Endothelial cell of umbilical vein (primary cell): ENCODE results near the gene IGFL4. TPM values are rescaled to one million over a fixed set of nuclear protein-coding genes. Genes with fewer than 3 reads are reported as not detected.
A peak's percentile ranks its signal among the peaks of the same experiment; 100 is the strongest.

Source experiments
- BruUV-seq: library from RNA; stranded (reverse); fragments of 400-500 nt; replicated peaks from 2 replicates; lab custom pipeline; 2021; lab: Mats Ljungman, UMichigan
- CTCF ChIA-PET: fragments of 300-600, 350-600 bp; sonication (Branson Sonifier 250); formaldehyde crosslinking; loops from one replicate; lab custom pipeline; 2021; ENCODE audit warnings: antibody characterized with exemption, inconsistent platforms; lab: Charles Lee
- POLR2A ChIA-PET: fragments of 300-600, 350-600 bp; sonication (Branson Sonifier 250); formaldehyde crosslinking; loops from one replicate; lab custom pipeline; 2021; ENCODE audit warnings: antibody characterized with exemption, inconsistent platforms; lab: Charles Lee
- DNase-seq: peaks from one replicate; pipeline ENCODE4 v3.0.0-alpha.2; 2011; ENCODE audit warnings: low read depth, low spot score
- FAIRE-seq: peaks from 2 replicates; lab custom pipeline; 2011; peaks lifted over from hg19 to GRCh38; lab: Jason Lieb, UNC
- H2AFZ ChIP-seq: 2 replicates; pipeline ENCODE4 v1.6.0; 2012; ENCODE audit warnings: low read depth, low read length, control low read depth, inconsistent platforms
- H3K27ac ChIP-seq: 2 replicates; pipeline ENCODE4 v1.5.1; 2011; ENCODE audit warnings: low read depth, mild to moderate bottlenecking, control low read depth, low read length, moderate library complexity; ENCODE audit not compliant: insufficient read depth
- H3K27me3 ChIP-seq, 2 experiments: 2 replicates each; pipeline versions ENCODE4 v1.6.0 to v1.6.1; 2011; ENCODE audit warnings: low read length in 2 of 2, mixed read lengths in 1 of 2; ENCODE audit not compliant: control insufficient read depth in 2 of 2, insufficient read depth in 2 of 2
- H3K36me3 ChIP-seq, 2 experiments: 2 replicates in 1 of 2; 3 replicates in 1 of 2; pipeline ENCODE4 v1.5.1; 2011; ENCODE audit warnings: low read length in 2 of 2, mild to moderate bottlenecking in 1 of 2, moderate library complexity in 1 of 2; ENCODE audit not compliant: control insufficient read depth in 2 of 2, insufficient read depth in 2 of 2; ENCODE audit errors: extremely low read depth in 1 of 2
- H3K4me1 ChIP-seq: 3 replicates; pipeline ENCODE4 v1.5.1; 2011; ENCODE audit warnings: mild to moderate bottlenecking, low read length; ENCODE audit not compliant: control insufficient read depth, insufficient read depth; ENCODE audit errors: extremely low read depth
- H3K4me2 ChIP-seq: 2 replicates; pipeline ENCODE4 v1.6.1; 2011; ENCODE audit warnings: low read length, control low read depth, mixed read lengths; ENCODE audit not compliant: insufficient read depth
- H3K4me3 ChIP-seq, 3 experiments: fragments of 200-600 bp in 1 of 3; sonication (generic), shearing (Covaris generic) in 1 of 3; replicated peaks in 1 of 3; 2 replicates each; pipeline ENCODE4 v1.5.1; 2011 to 2016; ENCODE audit warnings: control low read depth in 3 of 3, low read length in 3 of 3, mild to moderate bottlenecking in 2 of 3, inconsistent platforms in 1 of 3, low read depth in 1 of 3, moderate library complexity in 1 of 3; ENCODE audit not compliant: insufficient read depth in 1 of 3
- H3K79me2 ChIP-seq: 2 replicates; pipeline ENCODE4 v1.6.0; 2012; ENCODE audit warnings: low read length, inconsistent platforms; ENCODE audit not compliant: control insufficient read depth, insufficient read depth
- H3K9ac ChIP-seq: replicated peaks from 2 replicates; pipeline ENCODE3; 2011; ENCODE audit warnings: low read length, control low read depth; ENCODE audit not compliant: insufficient read depth; ENCODE audit errors: extremely low read depth
- H3K9me1 ChIP-seq: replicated peaks from 3 replicates; pipeline ENCODE4 v1.6.0; 2011; ENCODE audit warnings: mild to moderate bottlenecking, low read length; ENCODE audit not compliant: control insufficient read depth, insufficient read depth; ENCODE audit errors: extremely low read depth
- H3K9me3 ChIP-seq: replicated peaks from 2 replicates; pipeline ENCODE4 v1.5.1; 2012; ENCODE audit warnings: low read length, inconsistent platforms; ENCODE audit not compliant: control insufficient read depth, insufficient read depth
- H4K20me1 ChIP-seq: replicated peaks from 2 replicates; pipeline ENCODE3; 2011; ENCODE audit warnings: mild to moderate bottlenecking, low read length; ENCODE audit not compliant: control insufficient read depth, insufficient read depth; ENCODE audit errors: extremely low read depth
- FOS ChIP-seq: IDR thresholded peaks from 2 replicates; pipeline ENCODE4 v1.6.1; 2011; ENCODE audit warnings: mild to moderate bottlenecking, low read length, moderate library complexity, borderline replicate concordance; ENCODE audit not compliant: insufficient read depth
- JUN ChIP-seq: IDR thresholded peaks from 2 replicates; pipeline ENCODE4 v1.6.1; 2011; ENCODE audit warnings: borderline replicate concordance, low read depth; ENCODE audit not compliant: insufficient read length, insufficient read depth
- POLR2AphosphoS5 ChIP-seq: IDR thresholded peaks from 2 replicates; pipeline ENCODE4 v1.6.1; 2012; ENCODE audit warnings: low read depth, mild to moderate bottlenecking, control low read depth, low read length, moderate library complexity; ENCODE audit not compliant: insufficient read depth
- dilution Hi-C: fragments of 300-500 bp; cut with MboI; formaldehyde crosslinking; loops from one replicate; pipeline ENCODE4 v1.15.0; 2019; ENCODE audit warnings: low sequenced_read_pairs; ENCODE audit not compliant: extremely low pct_ligation_motif_present
- intact Hi-C: fragments of 100-400 bp; cut with micrococcal nuclease; formaldehyde crosslinking; loops from one replicate; pipeline ENCODE4 v1.10.0; 2022
- polyA plus RNA-seq, 4 experiments: library from polyadenylated mRNA; depleted of rRNA in 3 of 4; stranded (reverse) in 3 of 4; unstranded in 1 of 4; fragments of >200 nt; gene quantifications; 2 replicates each; pipeline versions ENCODE4 v1.2.1 to v1.2.3, GENCODE V29; 2011 to 2012; ENCODE audit warnings: missing spikeins in 1 of 4
- total RNA-seq: library from RNA; stranded (reverse); gene quantifications from 2 replicates; pipeline ENCODE4 v1.2.3, GENCODE V29; 2021
- TF ChIP-seq, protein P1 (sequence below), 2 donors: IDR thresholded peaks; 1 replicate in 1 of 2; 2 replicates in 1 of 2; pipeline ENCODE4 v1.5.1; 2011; ENCODE audit warnings: low read length in 2 of 2, mild to moderate bottlenecking in 2 of 2, moderate library complexity in 2 of 2, control low read depth in 1 of 2, inconsistent platforms in 1 of 2, low read depth in 1 of 2; ENCODE audit not compliant: insufficient read depth in 1 of 2; ENCODE audit errors: extremely low read depth in 1 of 2

The IGFL4 gene
- total and polyA plus RNA-seq, 2 donors (not counting 3 experiments of a cell fraction or from before 2014, with no cell fraction given) = not detected

DNA sequence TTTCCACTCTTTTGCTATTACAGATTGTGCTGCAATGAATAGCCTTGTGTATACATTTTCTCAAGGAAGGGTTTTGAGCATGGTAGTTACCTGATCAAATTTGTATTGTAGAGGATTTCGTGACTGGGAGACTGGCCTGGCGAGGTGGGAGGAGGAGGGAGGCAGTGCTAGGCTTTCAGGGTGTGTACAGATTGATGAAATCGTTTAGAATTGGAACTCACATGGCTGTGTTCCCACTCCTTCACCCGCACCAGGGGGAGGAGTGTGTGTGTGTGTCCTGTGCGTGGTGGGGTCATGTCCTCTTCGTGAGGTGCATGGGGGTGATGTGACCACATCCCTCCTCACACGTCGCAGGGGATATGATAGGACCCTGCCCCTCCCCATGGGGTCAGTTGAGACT is 26.3 kb downstream of the IGFL4 start:
- no TSS peak for BruUV-seq
- ChIA-PET CTCF (interaction anchor here (0.8 to 3.0 kb wide), 6 partner anchors 9 to 64 kb away, joined by 3 to 52 read pairs (median 4); partner anchors contain the start of genes NOVA2 and PGLYRP1), POLR2A (no interaction called here)
- H3K27me3 ChIP-seq = peaks cover 4 to 8% of the 10 kb centered on the region in 2 experiments
- H3K27ac ChIP-seq = no peak overlapping the region
- no peaks in the 10 kb centered on the region for H3K9me1 ChIP-seq
- intact Hi-C loops = no loop called here
- TF ChIP-seq FOS (no peak), POLR2AphosphoS5 (no peak), JUN (no peak)
- H3K9me3 ChIP-seq = no peaks in the 10 kb centered on the region
- no peaks in the 10 kb centered on the region for H3K79me2 ChIP-seq
- H3K4me2 ChIP-seq = peak overlapping the region; percentile 1
- no peak overlapping the region for H3K9ac ChIP-seq
- H2AFZ ChIP-seq = peak overlapping the region; percentile 23
- no peaks in the 10 kb centered on the region for H4K20me1 ChIP-seq
- H3K4me1 ChIP-seq = peaks cover 11% of the 10 kb centered on the region
- dilution Hi-C loops = no loop called here
- H3K36me3 ChIP-seq = peaks cover 0 to 7% of the 10 kb centered on the region in 2 experiments
- peak overlapping the region in 1 of 3 experiments; percentile 4 for H3K4me3 ChIP-seq
- DNase-seq (no peak), FAIRE-seq (no peak)

DNA sequence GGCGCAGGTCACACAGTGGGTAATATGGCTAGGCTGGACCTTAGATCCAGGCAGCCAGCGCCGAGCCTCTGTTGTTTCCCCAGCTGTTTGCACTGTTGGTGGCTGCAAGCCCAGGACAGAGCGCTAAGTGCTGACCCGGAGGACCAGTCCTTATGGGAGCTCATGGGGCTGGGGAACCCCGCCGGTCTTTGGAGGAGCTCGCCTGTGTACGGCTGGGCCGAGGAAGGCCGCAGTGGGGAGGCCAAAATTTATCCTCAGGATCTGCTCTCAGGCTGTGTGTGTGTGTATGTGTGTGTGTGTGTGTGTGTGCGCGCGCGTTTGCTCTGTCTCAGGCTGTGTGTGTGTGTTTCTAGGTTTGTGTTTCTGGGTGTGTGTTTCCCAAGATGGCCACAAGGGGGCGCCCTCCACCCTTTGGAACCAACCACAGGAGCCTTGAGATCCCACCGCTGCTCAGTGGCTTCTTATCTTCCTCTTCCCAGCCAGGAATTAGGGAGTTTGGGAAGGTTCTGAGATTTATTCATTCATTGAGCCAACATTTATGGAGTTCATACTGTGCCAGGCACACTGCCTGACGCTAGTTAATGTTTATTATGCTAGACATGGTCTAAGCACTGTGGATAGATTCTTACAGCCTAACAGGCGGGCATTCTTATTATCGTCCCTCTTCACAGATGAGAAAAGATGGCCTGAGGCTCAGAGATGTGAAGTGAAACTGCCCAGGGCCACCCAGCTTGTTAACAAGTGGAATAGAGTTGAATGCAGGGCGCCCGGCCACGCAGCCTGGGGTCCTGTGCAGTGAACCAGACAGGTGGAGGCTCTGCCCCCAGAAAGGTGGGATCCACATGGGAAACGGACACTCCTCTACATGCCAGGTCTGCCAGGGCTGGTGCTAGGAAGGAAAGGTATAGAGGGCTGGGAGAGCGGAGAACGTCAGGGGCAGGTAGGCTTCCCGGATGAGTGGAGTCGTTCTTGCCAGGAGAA is 31.0 kb downstream of the IGFL4 start:
- dilution Hi-C loops = no loop called here
- H3K79me2 ChIP-seq = no peaks in the 10 kb centered on the region
- no peak overlapping the region for H3K9ac ChIP-seq
- CTCF ChIA-PET = interaction anchor here (0.6 to 3.4 kb wide), 23 partner anchors 8 to 124 kb away, joined by 3 to 17 read pairs (median 4); partner anchors contain the start of genes CCDC61, IRF2BP1 and MYPOP
- H3K9me3 ChIP-seq = no peaks in the 10 kb centered on the region
- DNase-seq (peak; percentile 76), FAIRE-seq (peak; percentile 90)
- intact Hi-C loops = loop anchor here (2.0 to 5.0 kb wide), 2 partner anchors 38 to 95 kb away; partner anchors contain the start of genes NANOS2 and NOVA2
- no peaks in the 10 kb centered on the region for H3K9me1 ChIP-seq
- no peaks in the 10 kb centered on the region for H3K4me1 ChIP-seq
- no TSS peak for BruUV-seq
- H3K4me2 ChIP-seq = no peak overlapping the region
- POLR2A ChIA-PET = interaction anchor here (0.6 kb wide), 1 partner anchor 124 kb away, joined by 3 read pairs; the partner anchor contains the start of gene IRF2BP1
- no peak overlapping the region for H2AFZ ChIP-seq
- peaks cover 6 to 7% of the 10 kb centered on the region in 2 experiments for H3K36me3 ChIP-seq
- H3K27ac ChIP-seq = no peak overlapping the region
- H3K4me3 ChIP-seq = no peak overlapping the region
- TF ChIP-seq, protein P1, sequence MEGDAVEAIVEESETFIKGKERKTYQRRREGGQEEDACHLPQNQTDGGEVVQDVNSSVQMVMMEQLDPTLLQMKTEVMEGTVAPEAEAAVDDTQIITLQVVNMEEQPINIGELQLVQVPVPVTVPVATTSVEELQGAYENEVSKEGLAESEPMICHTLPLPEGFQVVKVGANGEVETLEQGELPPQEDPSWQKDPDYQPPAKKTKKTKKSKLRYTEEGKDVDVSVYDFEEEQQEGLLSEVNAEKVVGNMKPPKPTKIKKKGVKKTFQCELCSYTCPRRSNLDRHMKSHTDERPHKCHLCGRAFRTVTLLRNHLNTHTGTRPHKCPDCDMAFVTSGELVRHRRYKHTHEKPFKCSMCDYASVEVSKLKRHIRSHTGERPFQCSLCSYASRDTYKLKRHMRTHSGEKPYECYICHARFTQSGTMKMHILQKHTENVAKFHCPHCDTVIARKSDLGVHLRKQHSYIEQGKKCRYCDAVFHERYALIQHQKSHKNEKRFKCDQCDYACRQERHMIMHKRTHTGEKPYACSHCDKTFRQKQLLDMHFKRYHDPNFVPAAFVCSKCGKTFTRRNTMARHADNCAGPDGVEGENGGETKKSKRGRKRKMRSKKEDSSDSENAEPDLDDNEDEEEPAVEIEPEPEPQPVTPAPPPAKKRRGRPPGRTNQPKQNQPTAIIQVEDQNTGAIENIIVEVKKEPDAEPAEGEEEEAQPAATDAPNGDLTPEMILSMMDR (IDR thresholded peaks at IDR 0.05; ENCODE audit: extremely low read depth in 1 of 2, insufficient read depth in 1 of 2, low read depth in 1 of 2, low read length in 2 of 2) = peak; percentile 80 to 92
- TF ChIP-seq POLR2AphosphoS5 = no peak
- H3K27me3 ChIP-seq = no peaks in the 10 kb centered on the region
- H4K20me1 ChIP-seq = no peaks in the 10 kb centered on the region
